MM.1S (cell line): ENCODE measurements around the gene POLRMT.

Experiments used
- EZH2 ChIP-seq: fragments of 300-600 bp; sonication (generic); optimal IDR thresholded peaks from 2 replicates; pipeline ENCODE3; 2017; ENCODE audit warnings: low read depth, mild to moderate bottlenecking, antibody characterized with exemption, low read length, mixed read lengths
- EZH2phosphoT487 ChIP-seq: fragments of 300-600 bp; sonication (generic); IDR thresholded peaks from 2 replicates; pipeline ENCODE4 v1.6.1; 2018; ENCODE audit warnings: antibody characterized with exemption, low read length
- TF ChIP-seq, protein P1 (sequence below): fragments of 300-600 bp; sonication (generic); IDR thresholded peaks from 2 replicates; pipeline ENCODE4 v1.5.1; 2016; ENCODE audit warnings: antibody characterized with exemption, low read length, mixed read lengths

- TF ChIP-seq EZH2 (no peak), EZH2phosphoT487 (no peak)
- TF ChIP-seq, protein P1, sequence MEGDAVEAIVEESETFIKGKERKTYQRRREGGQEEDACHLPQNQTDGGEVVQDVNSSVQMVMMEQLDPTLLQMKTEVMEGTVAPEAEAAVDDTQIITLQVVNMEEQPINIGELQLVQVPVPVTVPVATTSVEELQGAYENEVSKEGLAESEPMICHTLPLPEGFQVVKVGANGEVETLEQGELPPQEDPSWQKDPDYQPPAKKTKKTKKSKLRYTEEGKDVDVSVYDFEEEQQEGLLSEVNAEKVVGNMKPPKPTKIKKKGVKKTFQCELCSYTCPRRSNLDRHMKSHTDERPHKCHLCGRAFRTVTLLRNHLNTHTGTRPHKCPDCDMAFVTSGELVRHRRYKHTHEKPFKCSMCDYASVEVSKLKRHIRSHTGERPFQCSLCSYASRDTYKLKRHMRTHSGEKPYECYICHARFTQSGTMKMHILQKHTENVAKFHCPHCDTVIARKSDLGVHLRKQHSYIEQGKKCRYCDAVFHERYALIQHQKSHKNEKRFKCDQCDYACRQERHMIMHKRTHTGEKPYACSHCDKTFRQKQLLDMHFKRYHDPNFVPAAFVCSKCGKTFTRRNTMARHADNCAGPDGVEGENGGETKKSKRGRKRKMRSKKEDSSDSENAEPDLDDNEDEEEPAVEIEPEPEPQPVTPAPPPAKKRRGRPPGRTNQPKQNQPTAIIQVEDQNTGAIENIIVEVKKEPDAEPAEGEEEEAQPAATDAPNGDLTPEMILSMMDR = no peak
Measured at GRCh38 chr19:623175-623916, 10.0 kb downstream of the POLRMT start.
